ENCODE measurements around the gene FAM3D.

The FAM3D gene

GRCh38 chr3:58628823-58629562 lies 37.6 kb downstream of the FAM3D start:
- H3K4me3 ChIP-seq (ENCODE audit: low read depth, low read length): peak overlapping the region; percentile 13
- DNase-seq (ENCODE audit: low read depth): peak; percentile 87
- no peak for TF ChIP-seq CTCF (conservative IDR thresholded peaks at IDR 0.05; ENCODE audit: low read depth, low read length)

GRCh38 chr3:58627941-58628340 lies 38.6 kb downstream of the FAM3D start:
- TF ChIP-seq CTCF (conservative IDR thresholded peaks at IDR 0.05; ENCODE audit: low read depth, low read length): no peak
- no peak overlapping the region for H3K4me3 ChIP-seq (ENCODE audit: low read depth, low read length)
- DNase-seq (ENCODE audit: low read depth): no peak

- peak; percentile 29 for DNase-seq (ENCODE audit: low read depth)
- no peak for TF ChIP-seq CTCF (conservative IDR thresholded peaks at IDR 0.05; ENCODE audit: low read depth, low read length)
- H3K4me3 ChIP-seq (ENCODE audit: low read depth, low read length): no peak overlapping the region
Observed at GRCh38 chr3:58627570-58627885, 39.0 kb downstream of the FAM3D start.

GRCh38 chr3:58626841-58627569 lies 39.6 kb downstream of the FAM3D start:
- DNase-seq (ENCODE audit: low read depth): no peak
- TF ChIP-seq CTCF (conservative IDR thresholded peaks at IDR 0.05; ENCODE audit: low read depth, low read length): no peak
- H3K4me3 ChIP-seq (ENCODE audit: low read depth, low read length): no peak overlapping the region

DNA sequence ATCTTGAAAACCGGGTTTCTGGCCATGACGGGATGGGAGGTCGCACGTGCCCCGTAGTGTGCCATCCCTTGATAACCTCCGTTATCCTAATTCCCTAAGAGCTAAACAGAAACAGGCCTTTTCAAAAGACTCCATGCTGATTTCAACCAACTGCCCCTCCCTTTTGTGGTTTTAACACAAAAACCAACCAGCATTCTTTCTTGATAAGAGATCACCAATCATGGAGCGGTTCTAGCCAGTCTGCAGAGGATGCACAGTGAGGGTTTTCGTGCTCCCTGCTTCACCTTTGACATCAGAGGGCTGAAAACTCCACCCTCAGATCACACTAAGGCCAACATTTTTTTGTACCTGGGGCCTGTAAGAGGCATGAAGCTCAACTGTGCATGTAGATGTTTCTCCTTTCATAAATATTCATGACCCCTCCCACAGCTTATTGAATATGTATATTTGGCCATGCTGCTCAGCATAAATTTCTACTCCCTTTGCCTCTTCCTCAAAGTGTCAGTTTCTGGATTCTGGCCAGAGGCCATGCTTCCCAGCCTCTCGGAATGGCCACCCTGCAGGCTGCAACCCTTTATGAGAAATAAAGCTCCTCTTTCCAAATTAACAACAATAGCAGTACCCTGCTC lies 41.3 kb downstream of the FAM3D start:
- DNase-seq (ENCODE audit: low read depth): peak; percentile 58
- no peak for TF ChIP-seq CTCF (conservative IDR thresholded peaks at IDR 0.05; ENCODE audit: low read depth, low read length)

GRCh38 chr3:58624550-58624949 lies 42.0 kb downstream of the FAM3D start:
- no peak for TF ChIP-seq CTCF (conservative IDR thresholded peaks at IDR 0.05; ENCODE audit: low read depth, low read length)
- no peak overlapping the region for H3K4me3 ChIP-seq (ENCODE audit: low read depth, low read length)
- DNase-seq (ENCODE audit: low read depth): no peak

More for the DNA sequence above, 41.3 kb downstream of the FAM3D start:
- H3K4me3 ChIP-seq (ENCODE audit: low read depth, low read length): no peak overlapping the region
